BLaER1 treated with 17β-estradiol and CSF1 and Interleukin-3, amounts not matched to agents 10 nM and 100 nM (cell line): ENCODE results near the gene STOML1.

Source experiments
- H3K27ac ChIP-seq, 11 experiments: shearing (Covaris generic); formaldehyde crosslinking; 2 replicates each; pipeline ENCODE4 v1.8.1; 2022
- H3K27me3 ChIP-seq, 11 experiments: shearing (Covaris generic); formaldehyde crosslinking; 2 replicates each; pipeline ENCODE4 v1.8.1; 2022
- H3K36me3 ChIP-seq, 11 experiments: shearing (Covaris generic); formaldehyde crosslinking; 2 replicates each; pipeline ENCODE4 v1.8.1; 2022
- H3K4me1 ChIP-seq, 10 experiments: shearing (Covaris generic); formaldehyde crosslinking; 2 replicates each; pipeline ENCODE4 v1.8.1; 2022
- H3K4me2 ChIP-seq, 11 experiments: shearing (Covaris generic); formaldehyde crosslinking; 2 replicates each; pipeline ENCODE4 v1.8.1; 2022
- H3K4me3 ChIP-seq, 10 experiments: shearing (Covaris generic); formaldehyde crosslinking; 2 replicates each; pipeline ENCODE4 v1.8.1; 2022
- H3K9ac ChIP-seq, 11 experiments: shearing (Covaris generic); formaldehyde crosslinking; 2 replicates each; pipeline ENCODE4 v1.8.1; 2022
- H3K9me3 ChIP-seq, 11 experiments: shearing (Covaris generic); formaldehyde crosslinking; replicated peaks in 1 of 11; 2 replicates each; pipeline ENCODE4 v1.8.1; 2022
- H4K20me1 ChIP-seq, 11 experiments: shearing (Covaris generic); formaldehyde crosslinking; 2 replicates each; pipeline ENCODE4 v1.8.1; 2022
- Cebpa-rat ChIP-seq, 11 experiments: shearing (Covaris generic); IDR thresholded peaks; 2 replicates each; pipeline ENCODE4 v1.8.1; 2022

STOML1 gene

DNA sequence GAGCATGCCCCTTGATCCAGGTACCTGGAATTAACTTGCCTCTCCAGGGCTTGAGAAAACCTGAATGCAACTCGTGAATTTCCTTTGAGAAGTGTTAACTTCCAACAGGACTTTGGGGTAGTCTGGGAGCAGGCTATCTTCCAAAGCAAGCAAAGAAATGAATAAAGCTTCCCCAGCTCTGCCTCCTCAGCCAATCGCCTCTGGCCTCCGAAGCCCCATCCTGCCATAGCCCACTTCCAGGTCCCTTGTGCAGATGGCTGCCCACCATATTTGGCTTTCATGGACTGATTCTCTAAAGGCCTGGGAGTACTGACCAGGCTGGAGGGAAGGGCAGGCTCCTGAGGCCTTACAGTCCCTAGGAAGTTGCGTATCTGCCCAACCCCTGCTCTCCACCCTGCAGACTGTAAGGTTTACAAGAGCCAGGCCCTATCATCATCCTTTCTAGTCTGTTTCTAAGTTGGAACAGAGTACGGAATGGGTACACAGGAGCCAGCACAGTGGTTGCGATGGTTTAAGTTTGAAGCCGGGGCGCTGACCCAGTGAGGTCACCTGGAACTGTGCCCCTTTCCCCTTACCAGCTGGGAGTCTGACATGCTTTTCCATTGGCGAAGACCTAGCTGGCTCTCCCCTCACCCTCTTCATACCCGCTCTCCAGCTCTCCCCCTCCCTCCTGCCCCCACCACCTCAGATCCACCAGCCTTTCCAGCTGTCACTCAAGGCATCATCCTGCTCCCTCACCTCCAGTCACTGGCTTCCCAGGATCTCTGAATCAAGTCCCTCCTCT lies 1.3 kb upstream of the STOML1 start:
- Histone ChIP-seq H3K4me2 (peak overlapping the region; percentile 88 to 100 (median 97)), H3K4me1 (peaks cover 61 to 79% (median 69%) of the 10 kb centered on the region in 10 experiments), H3K4me3 (peak overlapping the region in 8 of 10 experiments; percentile 76 to 96 (median 84); a peak in 10 of 20 replicates), H3K27ac (no peak overlapping the region), H3K9me3 (no peaks in the 10 kb centered on the region), H4K20me1 (peaks cover 8 to 24% (median 10%) of the 10 kb centered on the region in 11 experiments; a peak in 17 of 22 replicates), H3K27me3 (no peaks in the 10 kb centered on the region), H3K36me3 (peaks cover 7 to 10% (median 8%) of the 10 kb centered on the region in 11 experiments; a peak in 21 of 22 replicates), H3K9ac (peak overlapping the region in 6 of 11 experiments; percentile 64 to 92 (median 90); a peak in 9 of 22 replicates)
- TF ChIP-seq Cebpa-rat (IDR thresholded peaks at IDR 0.05) = no peak

DNA sequence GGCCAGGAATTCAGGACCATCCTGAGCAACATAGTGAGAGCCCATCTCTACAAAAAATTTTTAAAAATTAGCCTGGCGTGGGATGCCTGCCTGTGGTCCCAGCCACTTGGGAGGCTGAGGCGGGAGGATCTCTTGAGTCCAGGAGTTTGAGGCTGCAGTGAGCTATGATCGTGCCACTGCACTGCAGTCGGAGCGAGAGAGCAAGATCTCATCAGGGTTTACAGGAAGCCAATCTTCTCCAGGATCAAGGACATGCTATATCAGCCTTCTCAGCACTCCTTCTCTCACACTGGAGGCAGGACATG lies 451 bp upstream of the STOML1 start:
- H3K27ac ChIP-seq = peak overlapping the region; percentile 35 to 71 (median 54); a peak in 18 of 22 replicates
- peaks cover 0 to 15% (median 2%) of the 10 kb centered on the region in 11 experiments; a peak in 12 of 22 replicates for H4K20me1 ChIP-seq
- H3K9ac ChIP-seq = peak overlapping the region; percentile 70 to 87 (median 81); a peak in 18 of 22 replicates
- H3K4me2 ChIP-seq = peak overlapping the region; percentile 88 to 100 (median 97)
- H3K27me3 ChIP-seq = no peaks in the 10 kb centered on the region
- no peak for TF ChIP-seq Cebpa-rat (IDR thresholded peaks at IDR 0.05)
- no peaks in the 10 kb centered on the region for H3K9me3 ChIP-seq
- peaks cover 0 to 1% (median 0%) of the 10 kb centered on the region in 11 experiments; a peak in 5 of 22 replicates for H3K36me3 ChIP-seq
- peaks cover 61 to 79% (median 68%) of the 10 kb centered on the region in 10 experiments for H3K4me1 ChIP-seq
- peak overlapping the region; percentile 75 to 92 (median 85); a peak in 18 of 20 replicates for H3K4me3 ChIP-seq

- Histone ChIP-seq H3K4me3 (peak overlapping the region; percentile 75 to 92 (median 85)), H3K4me1 (peaks cover 52 to 67% (median 58%) of the 10 kb centered on the region in 10 experiments), H3K9me3 (no peaks in the 10 kb centered on the region), H3K9ac (peak overlapping the region; percentile 70 to 87 (median 81)), H4K20me1 (peaks cover 0 to 4% (median 0%) of the 10 kb centered on the region in 11 experiments; a peak in 5 of 22 replicates), H3K36me3 (no peaks in the 10 kb centered on the region), H3K27me3 (no peaks in the 10 kb centered on the region; a peak in 1 of 22 replicates), H3K4me2 (peak overlapping the region; percentile 88 to 100 (median 97)), H3K27ac (peak overlapping the region in 5 of 11 experiments; percentile 58 to 72 (median 70); a peak in 8 of 22 replicates)
- no peak for TF ChIP-seq Cebpa-rat (IDR thresholded peaks at IDR 0.05)
Measured at GRCh38 chr15:73991260-73991659, 835 bp downstream of the STOML1 start.

- H3K36me3 ChIP-seq = no peaks in the 10 kb centered on the region
- H3K4me1 ChIP-seq = peaks cover 48 to 66% (median 55%) of the 10 kb centered on the region in 10 experiments
- no peak overlapping the region for H3K4me3 ChIP-seq
- H3K9ac ChIP-seq = peak overlapping the region in 2 of 11 experiments; percentile 82 to 87; a peak in 2 of 22 replicates
- peaks cover 0 to 4% (median 0%) of the 10 kb centered on the region in 11 experiments; a peak in 3 of 22 replicates for H3K27me3 ChIP-seq
- peaks cover 0 to 6% (median 3%) of the 10 kb centered on the region in 11 experiments; a peak in 7 of 22 replicates for H4K20me1 ChIP-seq
- no peak overlapping the region for H3K27ac ChIP-seq
- TF ChIP-seq Cebpa-rat (IDR thresholded peaks at IDR 0.05) = no peak
- peak overlapping the region in 4 of 11 experiments; percentile 88 to 97 (median 94); a peak in 5 of 22 replicates for H3K4me2 ChIP-seq
- H3K9me3 ChIP-seq = no peaks in the 10 kb centered on the region
Measured at GRCh38 chr15:73990250-73991005, 1.7 kb downstream of the STOML1 start.

DNA sequence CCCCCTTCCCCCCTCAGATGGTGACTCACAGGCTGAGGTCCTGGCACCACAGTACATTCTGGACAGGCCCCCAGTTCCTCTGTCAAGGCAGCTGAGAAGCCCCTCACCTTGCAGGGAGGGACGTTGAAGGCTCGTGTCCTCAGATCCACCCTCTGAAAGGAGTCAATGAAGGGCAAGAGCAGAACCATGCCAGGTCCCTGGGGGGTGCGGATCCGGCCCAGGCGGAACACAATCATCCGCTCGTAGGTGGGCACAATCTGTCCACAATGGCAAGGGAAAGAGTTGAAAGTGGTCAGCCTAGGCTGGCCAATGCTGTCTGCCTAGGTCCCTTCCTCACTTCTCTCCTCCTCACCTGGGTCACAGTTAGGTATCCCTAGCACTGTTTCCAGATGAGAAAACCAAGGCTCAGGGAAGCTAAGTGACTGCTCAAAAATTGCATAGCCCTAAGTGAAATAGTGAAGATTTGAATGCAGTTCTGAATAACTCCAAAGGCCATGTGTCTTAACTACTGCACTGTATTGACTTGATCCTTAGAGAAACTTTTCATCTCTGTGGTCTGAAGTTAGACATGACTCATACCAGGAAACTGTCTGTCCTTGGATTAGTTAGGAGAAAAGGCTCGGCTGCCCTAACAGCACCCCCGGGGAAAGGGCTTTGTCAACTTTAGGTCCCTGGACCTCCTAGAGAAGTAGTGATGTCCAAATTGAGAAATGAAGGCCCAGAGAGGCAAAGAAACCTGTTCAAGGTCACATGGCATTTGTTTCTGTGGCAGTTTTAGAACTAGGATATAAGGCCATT lies 2.9 kb downstream of the STOML1 start:
- peaks cover 0 to 8% (median 0%) of the 10 kb centered on the region in 11 experiments; a peak in 6 of 22 replicates for H3K27me3 ChIP-seq
- H3K4me2 ChIP-seq = peak overlapping the region in 9 of 11 experiments; percentile 1 to 75 (median 61); a peak in 11 of 22 replicates
- H4K20me1 ChIP-seq = peaks cover 0 to 18% (median 14%) of the 10 kb centered on the region in 11 experiments; a peak in 11 of 22 replicates
- H3K9ac ChIP-seq = no peak overlapping the region
- no peak overlapping the region for H3K4me3 ChIP-seq
- H3K27ac ChIP-seq = no peak overlapping the region
- H3K4me1 ChIP-seq = peaks cover 56 to 78% (median 66%) of the 10 kb centered on the region in 10 experiments
- no peak for TF ChIP-seq Cebpa-rat (IDR thresholded peaks at IDR 0.05)
- no peaks in the 10 kb centered on the region for H3K36me3 ChIP-seq
- H3K9me3 ChIP-seq = no peaks in the 10 kb centered on the region

DNA sequence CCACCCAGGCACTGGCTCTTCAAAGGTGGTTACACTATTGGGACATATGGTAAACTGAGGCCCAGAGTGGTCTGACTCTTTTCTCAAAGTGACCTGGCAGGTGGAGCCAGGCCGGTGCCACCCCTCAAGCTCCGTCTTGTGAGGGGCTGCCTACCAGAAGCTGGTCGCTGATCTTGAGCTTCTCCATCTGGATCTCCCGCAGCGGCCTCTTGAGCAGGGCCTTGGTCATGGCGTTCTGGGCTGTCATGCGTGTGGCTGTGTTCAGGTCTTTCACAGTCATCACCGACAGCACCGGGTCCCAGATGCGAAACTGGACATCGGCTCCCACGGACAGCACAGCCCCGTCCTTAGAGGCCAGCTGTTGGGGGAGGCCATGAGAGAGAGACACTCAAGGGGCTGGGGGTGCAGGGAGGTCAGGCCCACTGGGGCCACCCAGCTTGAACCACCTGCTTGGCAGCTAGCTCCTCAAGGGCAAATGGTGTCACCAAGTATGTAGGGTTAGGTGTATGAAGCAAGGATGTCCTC lies 3.6 kb downstream of the STOML1 start:
- peaks cover 0 to 12% (median 0%) of the 10 kb centered on the region in 11 experiments; a peak in 7 of 22 replicates for H3K27me3 ChIP-seq
- H3K27ac ChIP-seq = no peak overlapping the region
- H3K4me2 ChIP-seq = peak overlapping the region; percentile 8 to 75 (median 45); a peak in 19 of 22 replicates

GRCh38 chr15:73987681-73988444 lies 4.2 kb downstream of the STOML1 start:
- Histone ChIP-seq H4K20me1 (peaks cover 0 to 31% (median 26%) of the 10 kb centered on the region in 11 experiments; a peak in 17 of 22 replicates), H3K27ac (no peak overlapping the region), H3K9me3 (no peaks in the 10 kb centered on the region), H3K4me2 (peak overlapping the region; percentile 8 to 75 (median 45); a peak in 20 of 22 replicates), H3K27me3 (peaks cover 0 to 13% (median 0%) of the 10 kb centered on the region in 11 experiments; a peak in 7 of 22 replicates), H3K4me1 (peaks cover 56 to 78% (median 67%) of the 10 kb centered on the region in 10 experiments), H3K9ac (no peak overlapping the region), H3K4me3 (no peak overlapping the region), H3K36me3 (no peaks in the 10 kb centered on the region)
- TF ChIP-seq Cebpa-rat (IDR thresholded peaks at IDR 0.05) = no peak

More for the DNA sequence above, 3.6 kb downstream of the STOML1 start:
- H3K4me1 ChIP-seq = peaks cover 56 to 78% (median 67%) of the 10 kb centered on the region in 10 experiments
- H3K4me3 ChIP-seq = no peak overlapping the region
- H3K9ac ChIP-seq = no peak overlapping the region
- H3K36me3 ChIP-seq = no peaks in the 10 kb centered on the region
- H3K9me3 ChIP-seq = no peaks in the 10 kb centered on the region
- H4K20me1 ChIP-seq = peaks cover 0 to 25% (median 20%) of the 10 kb centered on the region in 11 experiments; a peak in 17 of 22 replicates
- TF ChIP-seq Cebpa-rat (IDR thresholded peaks at IDR 0.05) = no peak
